HEK293 (cell line): ENCODE results near the gene ZNF608.
A peak's percentile ranks its signal among the peaks of the same experiment; 100 is the strongest.

Experiments
- CTCF ChIA-PET: fragments of 350-600 bp; formaldehyde crosslinking; extraction: SDS; loops from one replicate; lab custom pipeline; 2021; ENCODE audit warnings: antibody characterized with exemption; lab: Yijun Ruan, JAX
- POLR2A ChIA-PET: fragments of 300-600 bp; formaldehyde crosslinking; extraction: SDS; loops from one replicate; lab custom pipeline; 2020; ENCODE audit warnings: antibody characterized with exemption, inconsistent platforms; lab: Yijun Ruan, JAX
- H3K27ac ChIP-seq: fragments of 200-500 bp; sonication (Bioruptor generic); 2 replicates; pipeline ENCODE4 v1.5.1; 2014; ENCODE audit warnings: low read depth, low read length, control low read depth, inconsistent platforms; ENCODE audit errors: extremely low read depth
- H3K36me3 ChIP-seq, 2 experiments: fragments of 200-500 bp in 1 of 2; sonication (Bioruptor generic) in 1 of 2; 1 replicate in 1 of 2; 2 replicates in 1 of 2; pipeline ENCODE4 v1.5.1; 2014 to 2017; ENCODE audit warnings: inconsistent platforms in 2 of 2, low read length in 2 of 2; ENCODE audit not compliant: control insufficient read depth in 2 of 2, insufficient read depth in 1 of 2
- H3K4me1 ChIP-seq: fragments of 200-500 bp; sonication (Bioruptor generic); 2 replicates; pipeline ENCODE4 v1.5.1; 2014; ENCODE audit warnings: mild to moderate bottlenecking, low read length, inconsistent platforms; ENCODE audit not compliant: control insufficient read depth, insufficient read depth
- H3K4me3 ChIP-seq: 2 replicates; pipeline ENCODE4 v1.5.1; 2011; ENCODE audit warnings: low read depth, mild to moderate bottlenecking, control low read depth, low read length, moderate library complexity
- H3K9me3 ChIP-seq: fragments of 200-500 bp; sonication (Bioruptor generic); 2 replicates; pipeline ENCODE4 v1.5.1; 2014; ENCODE audit warnings: low read depth, low read length, inconsistent platforms; ENCODE audit not compliant: control insufficient read depth, insufficient read depth
- BCL11A ChIP-seq: fragments of 450-650 bp; formaldehyde crosslinking; IDR thresholded peaks from 2 replicates; pipeline ENCODE4 v1.5.1; 2016; ENCODE audit warnings: low read depth, missing biosample characterization, missing genetic modification characterization
- FEZF1 ChIP-seq: fragments of 450-650 bp; formaldehyde crosslinking; IDR thresholded peaks from 2 replicates; pipeline ENCODE4 v1.5.1; 2016; ENCODE audit warnings: missing biosample characterization, missing genetic modification characterization
- GFI1B ChIP-seq: fragments of 450-650 bp; formaldehyde crosslinking; IDR thresholded peaks from 2 replicates; pipeline ENCODE4 v1.5.1; 2016; ENCODE audit warnings: missing biosample characterization, missing genetic modification characterization
- GLIS2 ChIP-seq: fragments of 450-650 bp; formaldehyde crosslinking; IDR thresholded peaks from 2 replicates; pipeline ENCODE4 v1.5.1; 2016; ENCODE audit warnings: missing biosample characterization, missing genetic modification characterization
- KLF10 ChIP-seq: fragments of 450-650 bp; IDR thresholded peaks from 2 replicates; pipeline ENCODE4 v1.5.1; 2018; ENCODE audit warnings: missing biosample characterization, mild to moderate bottlenecking, missing genetic modification characterization
- KLF8 ChIP-seq: fragments of 450-650 bp; formaldehyde crosslinking; IDR thresholded peaks from 2 replicates; pipeline ENCODE4 v1.5.1; 2016; ENCODE audit warnings: missing biosample characterization, missing genetic modification characterization
- SP7 ChIP-seq: fragments of 450-650 bp; formaldehyde crosslinking; IDR thresholded peaks from 2 replicates; pipeline ENCODE4 v1.5.1; 2016; ENCODE audit warnings: missing biosample characterization, missing genetic modification characterization
- TCF7L2 ChIP-seq: IDR thresholded peaks from 2 replicates; pipeline ENCODE4 v1.6.1; 2011; ENCODE audit warnings: low read depth, mild to moderate bottlenecking, inconsistent platforms, low read length, moderate library complexity, borderline replicate concordance
- ZBTB48 ChIP-seq: fragments of 450-650 bp; formaldehyde crosslinking; IDR thresholded peaks from 2 replicates; pipeline ENCODE4 v1.5.1; 2016; ENCODE audit warnings: missing biosample characterization, missing genetic modification characterization
- ZEB2 ChIP-seq: fragments of 450-650 bp; formaldehyde crosslinking; IDR thresholded peaks from 2 replicates; pipeline ENCODE4 v1.5.1; 2016; ENCODE audit warnings: missing biosample characterization, missing genetic modification characterization
- ZNF211 ChIP-seq: fragments of 450-650 bp; formaldehyde crosslinking; IDR thresholded peaks from 2 replicates; pipeline ENCODE4 v1.5.1; 2016; ENCODE audit warnings: low read depth, missing biosample characterization, missing genetic modification characterization
- ZNF239 ChIP-seq: fragments of 450-650 bp; formaldehyde crosslinking; IDR thresholded peaks from 2 replicates; pipeline ENCODE4 v1.5.1; 2016; ENCODE audit warnings: missing biosample characterization, missing genetic modification characterization
- ZNF302 ChIP-seq: fragments of 450-650 bp; formaldehyde crosslinking; IDR thresholded peaks from 2 replicates; pipeline ENCODE4 v1.5.1; 2016; ENCODE audit warnings: missing biosample characterization, missing genetic modification characterization, low read depth
- ZNF391 ChIP-seq: fragments of 450-650 bp; formaldehyde crosslinking; IDR thresholded peaks from 2 replicates; pipeline ENCODE4 v1.5.1; 2016; ENCODE audit warnings: low read depth, missing biosample characterization, missing genetic modification characterization, borderline replicate concordance
- ZNF596 ChIP-seq: fragments of 450-650 bp; IDR thresholded peaks from 2 replicates; pipeline ENCODE4 v1.5.0; 2018; ENCODE audit warnings: missing biosample characterization, mild to moderate bottlenecking, missing genetic modification characterization, moderate library complexity
- ZNF629 ChIP-seq: fragments of 450-650 bp; formaldehyde crosslinking; IDR thresholded peaks from 2 replicates; pipeline ENCODE4 v1.5.1; 2017; ENCODE audit warnings: missing biosample characterization, missing genetic modification characterization
- ZNF664 ChIP-seq: fragments of 450-650 bp; formaldehyde crosslinking; IDR thresholded peaks from 2 replicates; pipeline ENCODE4 v1.5.1; 2016; ENCODE audit warnings: missing biosample characterization, missing genetic modification characterization
- ZNF707 ChIP-seq: fragments of 450-650 bp; formaldehyde crosslinking; IDR thresholded peaks from 2 replicates; pipeline ENCODE4 v1.5.1; 2016; ENCODE audit warnings: missing biosample characterization, missing genetic modification characterization
- ZSCAN30 ChIP-seq: fragments of 450-650 bp; IDR thresholded peaks from 2 replicates; pipeline ENCODE4 v1.5.1; 2018; ENCODE audit warnings: missing biosample characterization, mild to moderate bottlenecking, missing genetic modification characterization, moderate library complexity
- ZSCAN4 ChIP-seq: fragments of 450-650 bp; formaldehyde crosslinking; IDR thresholded peaks from 2 replicates; pipeline ENCODE4 v1.5.1; 2017; ENCODE audit warnings: missing biosample characterization, missing genetic modification characterization
- TF ChIP-seq, protein P1 (sequence below): fragments of 450-650 bp; formaldehyde crosslinking; IDR thresholded peaks from 2 replicates; pipeline ENCODE4 v1.5.1; 2017; ENCODE audit warnings: missing biosample characterization, mild to moderate bottlenecking, missing genetic modification characterization, moderate library complexity
- TF ChIP-seq, protein P2 (sequence below): fragments of 450-650 bp; formaldehyde crosslinking; conservative IDR thresholded peaks from 2 replicates; pipeline ENCODE4 v1.5.1; 2016; ENCODE audit warnings: low read depth, missing biosample characterization, missing genetic modification characterization

The ZNF608 gene

GRCh38 chr5:124738681-124739633 is 7.5 kb downstream of the ZNF608 start (continued):
- TF ChIP-seq, protein P1, sequence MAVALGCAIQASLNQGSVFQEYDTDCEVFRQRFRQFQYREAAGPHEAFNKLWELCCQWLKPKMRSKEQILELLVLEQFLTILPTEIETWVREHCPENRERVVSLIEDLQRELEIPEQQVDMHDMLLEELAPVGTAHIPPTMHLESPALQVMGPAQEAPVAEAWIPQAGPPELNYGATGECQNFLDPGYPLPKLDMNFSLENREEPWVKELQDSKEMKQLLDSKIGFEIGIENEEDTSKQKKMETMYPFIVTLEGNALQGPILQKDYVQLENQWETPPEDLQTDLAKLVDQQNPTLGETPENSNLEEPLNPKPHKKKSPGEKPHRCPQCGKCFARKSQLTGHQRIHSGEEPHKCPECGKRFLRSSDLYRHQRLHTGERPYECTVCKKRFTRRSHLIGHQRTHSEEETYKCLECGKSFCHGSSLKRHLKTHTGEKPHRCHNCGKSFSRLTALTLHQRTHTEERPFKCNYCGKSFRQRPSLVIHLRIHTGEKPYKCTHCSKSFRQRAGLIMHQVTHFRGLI (tag by site-specific recombination): peak; percentile 54; the same call in 1 of the 2 replicates
- TF ChIP-seq GFI1B (tag by site-specific recombination): peak; percentile 50; the same call in 1 of the 2 replicates
- TF ChIP-seq ZSCAN30 (tag by site-specific recombination): peak; percentile 11; the same call in 1 of the 2 replicates
- no peak for TF ChIP-seq ZNF707 (tag by site-specific recombination)
- no peak for TF ChIP-seq ZSCAN4 (tag by site-specific recombination)
- TF ChIP-seq SP7 (tag by site-specific recombination): peak; percentile 97
- TF ChIP-seq TCF7L2: peak; percentile 87
- no peak for TF ChIP-seq ZNF211 (tag by site-specific recombination)
- TF ChIP-seq ZNF302 (tag by site-specific recombination): no peak
- 0 out of 2 replicates have a peak, but pooled peaks have one; percentile 42 for TF ChIP-seq KLF10 (tag by site-specific recombination)
- TF ChIP-seq GLIS2 (tag by site-specific recombination): peak; percentile 45
- TF ChIP-seq FEZF1 (tag by site-specific recombination): peak; percentile 76
- TF ChIP-seq, protein P2, sequence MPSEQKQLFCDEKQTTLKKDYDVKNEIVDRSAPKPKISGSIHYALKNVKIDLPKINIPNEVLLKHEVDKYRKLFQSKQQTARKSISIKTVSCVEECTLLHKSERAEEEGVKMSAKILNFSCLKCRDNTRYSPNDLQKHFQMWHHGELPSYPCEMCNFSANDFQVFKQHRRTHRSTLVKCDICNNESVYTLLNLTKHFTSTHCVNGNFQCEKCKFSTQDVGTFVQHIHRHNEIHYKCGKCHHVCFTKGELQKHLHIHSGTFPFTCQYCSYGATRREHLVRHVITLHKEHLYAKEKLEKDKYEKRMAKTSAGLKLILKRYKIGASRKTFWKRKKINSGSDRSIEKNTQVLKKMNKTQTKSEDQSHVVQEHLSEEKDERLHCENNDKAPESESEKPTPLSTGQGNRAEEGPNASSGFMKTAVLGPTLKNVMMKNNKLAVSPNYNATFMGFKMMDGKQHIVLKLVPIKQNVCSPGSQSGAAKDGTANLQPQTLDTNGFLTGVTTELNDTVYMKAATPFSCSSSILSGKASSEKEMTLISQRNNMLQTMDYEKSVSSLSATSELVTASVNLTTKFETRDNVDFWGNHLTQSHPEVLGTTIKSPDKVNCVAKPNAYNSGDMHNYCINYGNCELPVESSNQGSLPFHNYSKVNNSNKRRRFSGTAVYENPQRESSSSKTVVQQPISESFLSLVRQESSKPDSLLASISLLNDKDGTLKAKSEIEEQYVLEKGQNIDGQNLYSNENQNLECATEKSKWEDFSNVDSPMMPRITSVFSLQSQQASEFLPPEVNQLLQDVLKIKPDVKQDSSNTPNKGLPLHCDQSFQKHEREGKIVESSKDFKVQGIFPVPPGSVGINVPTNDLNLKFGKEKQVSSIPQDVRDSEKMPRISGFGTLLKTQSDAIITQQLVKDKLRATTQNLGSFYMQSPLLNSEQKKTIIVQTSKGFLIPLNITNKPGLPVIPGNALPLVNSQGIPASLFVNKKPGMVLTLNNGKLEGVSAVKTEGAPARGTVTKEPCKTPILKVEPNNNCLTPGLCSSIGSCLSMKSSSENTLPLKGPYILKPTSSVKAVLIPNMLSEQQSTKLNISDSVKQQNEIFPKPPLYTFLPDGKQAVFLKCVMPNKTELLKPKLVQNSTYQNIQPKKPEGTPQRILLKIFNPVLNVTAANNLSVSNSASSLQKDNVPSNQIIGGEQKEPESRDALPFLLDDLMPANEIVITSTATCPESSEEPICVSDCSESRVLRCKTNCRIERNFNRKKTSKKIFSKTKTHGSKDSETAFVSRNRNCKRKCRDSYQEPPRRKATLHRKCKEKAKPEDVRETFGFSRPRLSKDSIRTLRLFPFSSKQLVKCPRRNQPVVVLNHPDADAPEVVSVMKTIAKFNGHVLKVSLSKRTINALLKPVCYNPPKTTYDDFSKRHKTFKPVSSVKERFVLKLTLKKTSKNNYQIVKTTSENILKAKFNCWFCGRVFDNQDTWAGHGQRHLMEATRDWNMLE: 0 out of 2 replicates have a peak, but pooled peaks have one; percentile 21
- TF ChIP-seq ZEB2 (tag by site-specific recombination): peak; percentile 89
- TF ChIP-seq KLF8 (tag by site-specific recombination): 0 out of 2 replicates have a peak, but pooled peaks have one; percentile 15
- peak; percentile 64 for TF ChIP-seq ZNF629
- peak; percentile 56; the same call in 1 of the 2 replicates for TF ChIP-seq ZNF391 (tag by site-specific recombination)

DNA sequence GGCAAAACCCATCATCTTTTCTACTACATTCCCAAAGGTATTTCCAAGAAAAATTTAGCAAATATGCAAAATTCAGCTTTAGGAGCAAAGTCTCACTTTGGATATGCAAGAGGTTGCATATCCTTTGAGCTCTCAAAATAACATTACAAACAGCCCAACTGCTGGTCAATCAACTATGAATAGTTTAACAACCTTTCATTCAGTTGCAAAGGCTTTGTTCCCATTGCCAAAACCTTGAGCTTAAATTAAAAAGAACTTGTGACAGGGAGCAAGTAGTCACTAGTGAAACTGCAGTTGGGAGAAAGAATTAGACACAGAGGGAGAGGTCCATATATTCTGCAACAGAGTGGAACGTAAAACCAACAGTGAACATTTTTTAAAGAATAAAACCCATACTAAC is 8.8 kb downstream of the ZNF608 start:
- H3K36me3 ChIP-seq: no peaks in the 10 kb centered on the region
- H3K27ac ChIP-seq: peak overlapping the region; percentile 86; the same call in 1 of the 2 replicates
- H3K9me3 ChIP-seq: no peaks in the 10 kb centered on the region
- TF ChIP-seq ZNF664 (tag by site-specific recombination) (0 out of 2 replicates have a peak, but pooled peaks have one; percentile 51), FEZF1 (tag by site-specific recombination) (no peak), ZNF239 (no peak), ZBTB48 (tag by site-specific recombination) (no peak), ZSCAN30 (tag by site-specific recombination) (no peak), BCL11A (no peak), ZNF596 (tag by site-specific recombination) (no peak), KLF10 (tag by site-specific recombination) (no peak)
- peaks cover 83% of the 10 kb centered on the region for H3K4me1 ChIP-seq
- ChIA-PET POLR2A (interaction anchor here (1.3 to 1.6 kb wide), 2 partner anchors 82 to 86 kb away, joined by 3 to 4 read pairs; no protein-coding TSS in a partner anchor), CTCF (interaction anchor here (0.6 kb wide), 1 partner anchor 12 kb away, joined by 3 read pairs; no protein-coding TSS in a partner anchor)
- H3K4me3 ChIP-seq: no peak overlapping the region
